HG03066 (cell line): ENCODE results near the gene CXCR3.
"Not testable (repeated sequence)": the region's sequence is repeated elsewhere in the genome, so short reads cannot be mapped to it uniquely, and the experiment has no call there.

Experiments
- ATAC-seq: cut with Tn5 transposase; IDR thresholded peaks from one replicate; pipeline ENCODE4 v1.9.1; 2021; ENCODE audit warnings: low read depth; ENCODE audit not compliant: unreplicated experiment

Gene CXCR3

DNA sequence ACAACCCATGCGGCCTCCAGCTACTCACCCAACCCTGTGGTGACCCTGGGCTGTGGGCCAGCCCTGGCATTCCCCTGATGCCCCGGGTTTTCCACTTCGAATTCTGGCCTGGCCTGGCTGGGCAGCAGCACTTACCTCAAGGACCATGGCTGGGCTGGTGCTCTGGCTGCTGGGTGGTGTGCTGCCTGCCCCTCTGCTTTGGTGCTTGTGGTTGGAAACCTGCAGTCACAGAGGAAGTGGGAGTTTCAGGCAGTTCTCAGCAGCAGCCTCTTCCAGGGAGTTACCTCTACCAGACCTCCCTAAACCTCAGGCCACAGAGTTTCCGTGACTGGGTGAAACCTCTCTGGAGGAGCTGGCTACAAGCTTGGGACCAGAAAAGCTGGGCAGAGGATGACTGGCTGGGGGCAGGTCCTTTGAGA lies at the start of gene CXCR3:
TSS of gene CXCR3 (minus strand) at position 209 of the 419 bp plus-strand sequence. CDS start at position 147, 62 bp downstream.
- peak; percentile 55 for ATAC-seq

- ATAC-seq = no peak
Measured at GRCh38 chrX:71667328-71668247, 49.3 kb upstream of the CXCR3 start, which contains the start of gene LOC101059915. LOC101059915 (plus strand) TSS chrX:71667546.

GRCh38 chrX:71666240-71667223 lies 48.2 kb upstream of the CXCR3 start:
- ATAC-seq = no peak

- ATAC-seq = no peak
Measured at GRCh38 chrX:71665747-71666146, 47.4 kb upstream of the CXCR3 start.

GRCh38 chrX:71664889-71665491 lies 46.7 kb upstream of the CXCR3 start:
- no peak for ATAC-seq

GRCh38 chrX:71664202-71664601 lies 45.9 kb upstream of the CXCR3 start:
- not testable (repeated sequence) for ATAC-seq

- ATAC-seq = not testable (repeated sequence)
Measured at GRCh38 chrX:71663238-71663637, 44.9 kb upstream of the CXCR3 start.

- not testable (repeated sequence) for ATAC-seq
Measured at GRCh38 chrX:71662654-71663053, 44.3 kb upstream of the CXCR3 start.

- ATAC-seq = no peak
Measured at GRCh38 chrX:71661919-71662318, 43.6 kb upstream of the CXCR3 start.

DNA sequence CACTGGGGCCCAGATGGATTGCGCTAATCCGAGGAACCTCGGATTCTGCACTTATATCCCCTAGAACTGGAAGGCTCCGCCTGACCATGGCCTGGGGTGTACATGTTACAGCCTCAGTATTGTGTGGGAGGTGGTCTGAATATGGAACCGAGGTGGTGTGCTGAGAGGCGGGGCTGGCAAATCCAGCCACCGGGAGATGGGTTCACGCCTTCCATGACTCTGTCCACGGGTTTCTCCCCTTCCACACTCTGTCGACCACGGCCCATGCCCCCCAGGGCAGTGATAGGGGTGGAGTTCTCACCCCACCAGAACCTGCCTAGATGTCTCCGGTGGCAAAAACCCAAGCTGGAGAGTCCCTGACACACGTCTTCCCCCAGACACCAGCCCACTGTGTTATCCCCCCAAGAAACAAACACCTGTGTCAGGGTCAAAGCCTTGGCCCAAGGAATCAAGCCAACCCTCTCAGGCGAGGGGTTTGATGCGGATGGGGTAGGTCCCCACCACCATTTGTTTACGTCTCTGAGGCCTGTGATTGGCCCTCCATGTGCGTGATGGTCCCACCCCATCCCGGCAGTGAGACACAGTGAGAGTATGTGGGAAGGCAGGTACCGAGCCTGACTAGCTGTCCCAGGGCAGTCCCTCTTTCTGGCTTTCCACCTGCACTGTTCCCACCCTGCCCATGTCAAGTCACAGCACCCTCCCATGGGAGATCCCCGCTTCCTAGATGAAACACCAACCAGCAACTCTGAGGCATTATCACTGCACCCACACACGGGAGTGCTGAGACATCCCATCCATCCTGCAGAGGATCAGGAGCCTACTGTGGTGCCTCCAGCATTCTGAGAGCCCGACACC lies 42.5 kb upstream of the CXCR3 start:
- no peak for ATAC-seq

DNA sequence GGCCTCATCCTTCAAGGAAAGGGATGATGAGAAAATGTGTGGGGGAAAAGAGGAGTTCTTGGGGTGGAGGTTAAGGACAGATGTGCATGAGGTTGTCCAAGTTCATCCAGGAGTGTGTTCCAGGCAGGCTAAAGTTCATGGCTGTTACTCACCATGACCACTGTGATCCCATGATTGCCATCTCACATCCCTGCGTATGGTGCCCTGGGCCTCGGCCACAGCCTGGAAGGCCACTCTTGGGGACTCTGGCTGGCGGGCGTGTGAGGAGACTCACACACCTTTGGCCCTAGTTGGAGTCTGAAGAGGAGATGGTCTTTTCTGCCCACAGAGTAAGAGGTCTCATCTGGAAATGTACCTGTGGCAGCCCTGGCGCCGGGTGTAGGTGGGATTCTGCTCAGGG lies 41.6 kb upstream of the CXCR3 start:
- no peak for ATAC-seq

DNA sequence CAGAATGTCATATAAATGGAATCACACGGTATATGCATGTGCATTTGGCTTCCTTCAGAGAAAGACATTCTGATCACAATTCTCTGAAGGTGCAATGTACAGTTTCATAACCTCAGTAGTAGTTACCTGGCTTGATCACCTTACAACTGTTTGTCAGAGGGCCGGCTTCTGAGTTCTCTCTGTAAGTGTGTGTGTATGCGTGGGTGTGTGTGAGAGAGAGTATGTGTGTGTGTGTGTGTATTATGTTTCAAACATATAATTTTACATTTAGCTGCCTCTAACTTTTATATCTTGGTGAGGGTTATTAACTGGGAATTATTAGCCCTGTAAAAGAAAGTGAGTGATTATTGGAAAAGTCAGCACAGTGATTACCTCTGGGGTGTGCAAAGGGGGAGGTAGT lies 41.0 kb upstream of the CXCR3 start:
- ATAC-seq = no peak

- no peak for ATAC-seq
Measured at GRCh38 chrX:71657267-71657666, 39.0 kb upstream of the CXCR3 start.

DNA sequence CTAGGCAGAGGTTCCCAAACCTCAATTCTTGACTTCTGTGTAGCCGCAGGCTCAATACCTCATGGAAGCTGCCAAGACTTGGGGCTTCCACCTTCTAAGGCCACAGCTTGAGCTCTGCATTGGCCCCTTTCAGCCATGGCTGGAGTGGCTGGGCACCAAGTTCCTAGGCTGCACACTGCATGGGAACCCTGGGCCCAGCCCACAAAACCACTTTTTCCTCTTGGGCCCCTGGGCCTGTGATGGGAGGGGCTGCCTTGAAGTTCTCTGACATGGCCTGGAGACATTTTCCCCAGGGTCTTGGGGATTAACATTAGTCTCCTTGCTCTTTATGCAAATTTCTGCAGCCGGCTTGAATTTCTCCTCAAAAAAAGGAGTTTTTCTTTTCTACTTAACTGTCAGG lies 35.0 kb upstream of the CXCR3 start:
- ATAC-seq = no peak

DNA sequence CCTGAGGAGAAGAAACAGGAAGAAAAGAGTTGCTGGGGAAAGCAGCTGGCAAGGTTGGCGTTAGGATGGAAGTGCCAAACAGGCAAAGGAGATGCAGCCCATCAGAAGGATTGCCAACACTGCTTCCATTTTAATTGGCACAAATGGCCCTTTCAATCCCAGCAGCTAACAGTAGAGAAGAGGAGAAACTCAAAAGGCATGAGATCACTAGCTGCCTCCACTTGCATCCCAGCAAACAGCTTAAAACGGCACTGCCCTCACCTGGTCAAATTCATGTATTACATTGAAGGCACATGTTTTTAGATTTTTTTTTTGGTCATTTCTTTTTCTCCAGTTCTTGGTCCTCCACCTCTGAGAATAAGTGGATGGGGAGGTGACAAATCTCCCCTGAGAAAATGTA lies 34.1 kb upstream of the CXCR3 start:
- no peak for ATAC-seq

GRCh38 chrX:71650333-71650969 lies 32.1 kb upstream of the CXCR3 start:
- ATAC-seq = peak; percentile 79

- not testable (repeated sequence) for ATAC-seq
Measured at GRCh38 chrX:71644406-71644805, 26.1 kb upstream of the CXCR3 start.

- ATAC-seq = no peak
Measured at GRCh38 chrX:71640002-71640401, 21.7 kb upstream of the CXCR3 start.

- ATAC-seq = no peak
Measured at GRCh38 chrX:71638409-71638808, 20.1 kb upstream of the CXCR3 start.
